GM12878 (cell line): ENCODE results near the gene IGLL5. TPM values are rescaled to one million over a fixed set of nuclear protein-coding genes. Genes with fewer than 3 reads are reported as not detected.

Experiments
- ATAC-seq: fragments of 200-7000 bp; cut with Tn5 transposase; 3 replicates; pipeline ENCODE4 v1.9.1; 2020; ENCODE audit warnings: mild to moderate bottlenecking, moderate library complexity
- BruUV-seq: library from RNA; stranded (reverse); fragments of 400-500 nt; replicated peaks from 2 replicates; lab custom pipeline; 2021; lab: Mats Ljungman, UMichigan
- CTCF ChIA-PET: fragments of 300-600 bp; sonication (Branson Sonifier 250); formaldehyde crosslinking; extraction: SDS; loops from one replicate; lab custom pipeline; 2021; ENCODE audit warnings: inconsistent platforms; lab: Yijun Ruan, JAX
- POLR2A ChIA-PET: fragments of 350-600 bp; formaldehyde crosslinking; extraction: SDS; loops from one replicate; lab custom pipeline; 2021; ENCODE audit warnings: inconsistent platforms; lab: Charles Lee
- RAD21 ChIA-PET: fragments of 300-600 bp; sonication (Branson Sonifier 250); formaldehyde crosslinking; loops from one replicate; lab custom pipeline; 2023; ENCODE audit warnings: antibody characterized with exemption; ENCODE audit not compliant: unreplicated experiment; lab: Charles Lee
- SMC1A ChIA-PET: fragments of 300-600 bp; sonication (Branson Sonifier 250); formaldehyde crosslinking; loops from one replicate; lab custom pipeline; 2023; ENCODE audit not compliant: unreplicated experiment, uncharacterized antibody; lab: Charles Lee
- DNase-seq: peaks from one replicate; pipeline ENCODE4 v3.0.0-alpha.2; 2011; ENCODE audit warnings: low read depth, low spot score
- FAIRE-seq: peaks from 3 replicates; lab custom pipeline; 2011; peaks lifted over from hg19 to GRCh38; lab: Jason Lieb, UNC
- H2AFZ ChIP-seq: 2 replicates; pipeline ENCODE4 v1.6.0; 2011; ENCODE audit warnings: low read depth, low read length, control low read depth; ENCODE audit not compliant: control insufficient read depth
- H3K27ac ChIP-seq: 2 replicates; pipeline ENCODE4 v1.5.1; 2011; ENCODE audit warnings: control low read depth; ENCODE audit not compliant: control insufficient read depth, insufficient read depth
- H3K27me3 ChIP-seq, 2 experiments: replicated peaks in 1 of 2; 2 replicates each; pipeline versions ENCODE4 v1.6.0 to v1.6.1; 2011; ENCODE audit warnings: low read length in 1 of 2; ENCODE audit not compliant: control insufficient read depth in 2 of 2, insufficient read depth in 2 of 2
- H3K36me3 ChIP-seq, 2 experiments: 2 replicates each; pipeline ENCODE4 v1.5.1; 2011; ENCODE audit warnings: low read length in 1 of 2; ENCODE audit not compliant: control insufficient read depth in 2 of 2, insufficient read depth in 2 of 2
- H3K4me1 ChIP-seq: 2 replicates; pipeline ENCODE4 v1.6.1; 2011; ENCODE audit warnings: mild to moderate bottlenecking, low read length, moderate library complexity, mixed read lengths; ENCODE audit not compliant: control insufficient read depth, insufficient read depth
- H3K4me2 ChIP-seq: 2 replicates; pipeline ENCODE4 v1.6.0; 2011; ENCODE audit warnings: control low read depth; ENCODE audit not compliant: control insufficient read depth, insufficient read depth
- H3K4me3 ChIP-seq: fragments of 200-600 bp; sonication (generic); 2 replicates; pipeline ENCODE4 v1.5.1; 2016
- H3K79me2 ChIP-seq: 2 replicates; pipeline ENCODE4 v1.6.0; 2011; ENCODE audit warnings: low read length; ENCODE audit not compliant: control insufficient read depth, insufficient read depth
- H3K9ac ChIP-seq: 2 replicates; pipeline ENCODE4 v1.8.0; 2011; ENCODE audit warnings: low read length, control low read depth, mixed read lengths; ENCODE audit not compliant: control insufficient read depth, insufficient read depth
- H3K9me3 ChIP-seq: replicated peaks from 3 replicates; pipeline ENCODE4 v1.5.1; 2011; ENCODE audit warnings: mild to moderate bottlenecking, low read length; ENCODE audit not compliant: control insufficient read depth, insufficient read depth
- H4K20me1 ChIP-seq: 2 replicates; pipeline ENCODE4 v1.6.0; 2011; ENCODE audit not compliant: control insufficient read depth, insufficient read depth
- MYC ChIP-seq: IDR thresholded peaks from 2 replicates; pipeline ENCODE4 v1.6.1; 2011; ENCODE audit warnings: mild to moderate bottlenecking, low read length, moderate library complexity, inconsistent platforms; ENCODE audit not compliant: insufficient read depth, insufficient replicate concordance, insufficient read length, severe bottlenecking
- POLR2AphosphoS2 ChIP-seq: IDR thresholded peaks from 2 replicates; pipeline ENCODE4 v1.6.1; 2011; ENCODE audit warnings: low read depth, mild to moderate bottlenecking, low read length, improper control_type of control experiment, moderate library complexity
- RELA ChIP-seq: fragments of 450-650 bp; IDR thresholded peaks from 2 replicates; pipeline ENCODE4 v1.8.0; 2014; ENCODE audit warnings: borderline replicate concordance; ENCODE audit not compliant: partially characterized antibody
- RUNX3 ChIP-seq: IDR thresholded peaks from 2 replicates; pipeline ENCODE4 v1.6.1; 2012; ENCODE audit warnings: low read length, inconsistent platforms
- SPI1 ChIP-seq: IDR thresholded peaks from 2 replicates; pipeline ENCODE4 v1.6.1; 2011; ENCODE audit warnings: low read depth, mild to moderate bottlenecking, low read length, moderate library complexity, borderline replicate concordance; ENCODE audit not compliant: insufficient read depth
- SUZ12 ChIP-seq: fragments of 200-600 bp; sonication (generic); IDR thresholded peaks from one replicate; pipeline ENCODE4 v1.6.1; 2018; ENCODE audit warnings: antibody characterized with exemption, mild to moderate bottlenecking; ENCODE audit not compliant: unreplicated experiment
- WGBS: methylation state at CpG from one replicate; pipeline ENCODE4 v1.1.6; 2016; ENCODE audit warnings: low lambda C conversion rate; ENCODE audit not compliant: insufficient replicate concordance, insufficient coverage; ENCODE audit errors: missing lambda C conversion rate; 5-methylcytosine and 5-hydroxymethylcytosine counted together
- in situ Hi-C: fragments of 300-500 bp; cut with MboI; formaldehyde crosslinking; loops from 9 replicates; pipeline ENCODE4 v1.14.3; 2018; ENCODE audit warnings: mixed read lengths
- intact Hi-C: fragments of 100-400 bp; cut with micrococcal nuclease; formaldehyde crosslinking; loops from one replicate; pipeline ENCODE4 v1.14.2; 2022; ENCODE audit not compliant: unreplicated experiment
- polyA plus RNA-seq, 11 experiments: library from polyadenylated mRNA; depleted of rRNA in 4 of 11; unstranded in 6 of 11; stranded (reverse) in 5 of 11; fragments of >200 nt; fragmentation: Nextera tagmentation in 4 of 11; fragmentation: Illumina TruSeq in 1 of 11; extraction: Ambion mirVana in 4 of 11; extraction: Trizol in 1 of 11; gene quantifications; 1 replicate in 1 of 11; 2 replicates in 10 of 11; pipeline versions ENCODE4 v1.2.1 to v1.2.3, GENCODE V29; 2011 to 2016; ENCODE audit warnings: inconsistent platforms in 2 of 11, missing spikeins in 2 of 11, low read depth in 1 of 11
- total RNA-seq, 4 experiments: library from RNA; depleted of rRNA in 3 of 4; stranded (reverse); fragments of >200 nt in 3 of 4; fragmentation: Illumina TruSeq in 1 of 4; extraction: Trizol in 1 of 4; gene quantifications; 2 replicates each; pipeline versions ENCODE4 v1.2.1 to v1.2.3, GENCODE V29; 2013 to 2021
- TF ChIP-seq, protein P1 (sequence below): fragments of 450-650 bp; IDR thresholded peaks from 2 replicates; pipeline ENCODE4 v1.6.1; 2017; ENCODE audit warnings: mild to moderate bottlenecking, low read depth, inconsistent platforms; ENCODE audit not compliant: poor library complexity, severe bottlenecking
- TF ChIP-seq, protein P2 (sequence below): fragments of 450-650 bp; IDR thresholded peaks from 2 replicates; pipeline ENCODE4 v1.6.1; 2016; ENCODE audit warnings: mild to moderate bottlenecking, moderate library complexity, borderline replicate concordance

Gene IGLL5
- total and polyA plus RNA-seq, 10 of the 15 experiments (the other 5 are each of a cell fraction or from before 2014, with no cell fraction given) = not detected

DNA sequence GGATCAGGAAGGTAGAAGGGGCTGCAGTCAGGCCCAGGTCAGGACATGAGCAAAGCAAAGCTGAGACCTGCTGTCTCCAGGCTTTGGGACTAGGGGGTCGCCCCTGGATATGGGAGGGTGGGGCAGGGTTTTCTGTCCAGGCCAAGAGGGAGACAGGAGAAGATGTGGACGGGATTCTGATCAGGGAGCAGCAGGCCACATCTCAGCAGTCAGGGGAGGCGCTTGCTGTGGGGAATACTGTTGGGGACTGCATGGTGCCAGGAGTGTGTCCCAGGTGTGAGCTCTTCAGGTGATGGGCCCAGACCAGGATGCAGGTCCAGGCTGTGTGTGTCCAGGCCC, 29.3 kb downstream of the IGLL5 start:
- SMC1A ChIA-PET = interaction anchor here (1.4 kb wide), 2 partner anchors 12 to 19 kb away, joined by 3 to 4 read pairs; no protein-coding TSS in a partner anchor
- FAIRE-seq = no peak
- no peak overlapping the region for H2AFZ ChIP-seq
- TF ChIP-seq SUZ12 = no peak
- 57% methylated on average over 3 of the region's 3 CpGs for WGBS
- H3K9ac ChIP-seq = no peak overlapping the region
- H3K27ac ChIP-seq = no peak overlapping the region
- intact Hi-C loops (no loop called here), in situ Hi-C loops (loop anchor here (10.0 to 25.0 kb wide), 2 partner anchors 562 to 1205 kb away; no protein-coding TSS in a partner anchor)
- H3K9me3 ChIP-seq = no peaks in the 10 kb centered on the region
- H3K27me3 ChIP-seq = no peaks in the 10 kb centered on the region
- no peaks in the 10 kb centered on the region for H3K79me2 ChIP-seq
- no peak for ATAC-seq
- POLR2A ChIA-PET = interaction anchor here (0.5 to 1.1 kb wide), 2 partner anchors 24 to 931 kb away, joined by 3 to 5 read pairs; no protein-coding TSS in a partner anchor
- H3K4me2 ChIP-seq = no peak overlapping the region
- H3K4me3 ChIP-seq = no peak overlapping the region
- H3K36me3 ChIP-seq = no peaks in the 10 kb centered on the region
- no peak for DNase-seq
- RAD21 ChIA-PET = no interaction called here
- peaks cover 14% of the 10 kb centered on the region for H3K4me1 ChIP-seq
- no TSS peak for BruUV-seq
- H4K20me1 ChIP-seq = no peaks in the 10 kb centered on the region
- CTCF ChIA-PET = interaction anchor here (1.4 kb wide), 1 partner anchor 11 kb away, joined by 5 read pairs; no protein-coding TSS in a partner anchor

DNA sequence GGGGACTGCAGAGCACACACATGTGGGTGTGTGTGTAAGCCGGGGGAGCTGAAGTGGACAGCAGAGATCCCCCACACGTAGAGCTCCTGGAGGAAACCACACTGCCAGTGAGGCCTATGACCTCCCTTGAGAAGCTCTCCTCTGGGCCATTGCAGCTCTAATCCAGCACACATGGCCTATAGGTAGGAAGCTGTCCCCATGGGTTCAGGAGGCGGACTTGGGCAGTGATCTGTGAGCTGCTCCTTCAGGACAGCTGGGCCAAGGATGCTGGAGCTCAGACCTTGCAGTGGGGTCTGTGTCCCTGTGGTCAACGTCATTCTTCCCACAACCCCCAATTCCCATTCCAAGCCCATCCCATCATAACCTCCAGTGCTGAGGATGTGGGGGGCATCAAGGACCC, 29.8 kb downstream of the IGLL5 start:
- DNase-seq (no peak), ATAC-seq (no peak), FAIRE-seq (no peak)
- no peaks in the 10 kb centered on the region for H3K9me3 ChIP-seq
- in situ Hi-C loops (loop anchor here (10.0 to 25.0 kb wide), 2 partner anchors 563 to 1205 kb away; no protein-coding TSS in a partner anchor), intact Hi-C loops (no loop called here)
- ChIA-PET RAD21 (no interaction called here), SMC1A (interaction anchor here (1.4 kb wide), 2 partner anchors 11 to 18 kb away, joined by 3 to 4 read pairs; no protein-coding TSS in a partner anchor), POLR2A (interaction anchor here (0.5 kb wide), 1 partner anchor 932 kb away, joined by 5 read pairs; no protein-coding TSS in a partner anchor), CTCF (interaction anchor here (1.4 kb wide), 1 partner anchor 11 kb away, joined by 5 read pairs; no protein-coding TSS in a partner anchor)
- H3K9ac ChIP-seq = no peak overlapping the region
- no TSS peak for BruUV-seq
- peaks cover 14% of the 10 kb centered on the region for H3K4me1 ChIP-seq
- 85% methylated on average over 4 of the region's 4 CpGs for WGBS
- no peak overlapping the region for H2AFZ ChIP-seq
- no peaks in the 10 kb centered on the region for H3K36me3 ChIP-seq
- H3K79me2 ChIP-seq = no peaks in the 10 kb centered on the region
- no peaks in the 10 kb centered on the region for H3K27me3 ChIP-seq
- no peak overlapping the region for H3K27ac ChIP-seq
- H3K4me3 ChIP-seq = no peak overlapping the region
- no peak overlapping the region for H3K4me2 ChIP-seq
- H4K20me1 ChIP-seq = no peaks in the 10 kb centered on the region
- TF ChIP-seq, protein P1, sequence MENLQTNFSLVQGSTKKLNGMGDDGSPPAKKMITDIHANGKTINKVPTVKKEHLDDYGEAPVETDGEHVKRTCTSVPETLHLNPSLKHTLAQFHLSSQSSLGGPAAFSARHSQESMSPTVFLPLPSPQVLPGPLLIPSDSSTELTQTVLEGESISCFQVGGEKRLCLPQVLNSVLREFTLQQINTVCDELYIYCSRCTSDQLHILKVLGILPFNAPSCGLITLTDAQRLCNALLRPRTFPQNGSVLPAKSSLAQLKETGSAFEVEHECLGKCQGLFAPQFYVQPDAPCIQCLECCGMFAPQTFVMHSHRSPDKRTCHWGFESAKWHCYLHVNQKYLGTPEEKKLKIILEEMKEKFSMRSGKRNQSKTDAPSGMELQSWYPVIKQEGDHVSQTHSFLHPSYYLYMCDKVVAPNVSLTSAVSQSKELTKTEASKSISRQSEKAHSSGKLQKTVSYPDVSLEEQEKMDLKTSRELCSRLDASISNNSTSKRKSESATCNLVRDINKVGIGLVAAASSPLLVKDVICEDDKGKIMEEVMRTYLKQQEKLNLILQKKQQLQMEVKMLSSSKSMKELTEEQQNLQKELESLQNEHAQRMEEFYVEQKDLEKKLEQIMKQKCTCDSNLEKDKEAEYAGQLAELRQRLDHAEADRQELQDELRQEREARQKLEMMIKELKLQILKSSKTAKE = no peak
- no peak for TF ChIP-seq RUNX3
- TF ChIP-seq RELA = no peak
- TF ChIP-seq MYC = no peak
- TF ChIP-seq, protein P2, sequence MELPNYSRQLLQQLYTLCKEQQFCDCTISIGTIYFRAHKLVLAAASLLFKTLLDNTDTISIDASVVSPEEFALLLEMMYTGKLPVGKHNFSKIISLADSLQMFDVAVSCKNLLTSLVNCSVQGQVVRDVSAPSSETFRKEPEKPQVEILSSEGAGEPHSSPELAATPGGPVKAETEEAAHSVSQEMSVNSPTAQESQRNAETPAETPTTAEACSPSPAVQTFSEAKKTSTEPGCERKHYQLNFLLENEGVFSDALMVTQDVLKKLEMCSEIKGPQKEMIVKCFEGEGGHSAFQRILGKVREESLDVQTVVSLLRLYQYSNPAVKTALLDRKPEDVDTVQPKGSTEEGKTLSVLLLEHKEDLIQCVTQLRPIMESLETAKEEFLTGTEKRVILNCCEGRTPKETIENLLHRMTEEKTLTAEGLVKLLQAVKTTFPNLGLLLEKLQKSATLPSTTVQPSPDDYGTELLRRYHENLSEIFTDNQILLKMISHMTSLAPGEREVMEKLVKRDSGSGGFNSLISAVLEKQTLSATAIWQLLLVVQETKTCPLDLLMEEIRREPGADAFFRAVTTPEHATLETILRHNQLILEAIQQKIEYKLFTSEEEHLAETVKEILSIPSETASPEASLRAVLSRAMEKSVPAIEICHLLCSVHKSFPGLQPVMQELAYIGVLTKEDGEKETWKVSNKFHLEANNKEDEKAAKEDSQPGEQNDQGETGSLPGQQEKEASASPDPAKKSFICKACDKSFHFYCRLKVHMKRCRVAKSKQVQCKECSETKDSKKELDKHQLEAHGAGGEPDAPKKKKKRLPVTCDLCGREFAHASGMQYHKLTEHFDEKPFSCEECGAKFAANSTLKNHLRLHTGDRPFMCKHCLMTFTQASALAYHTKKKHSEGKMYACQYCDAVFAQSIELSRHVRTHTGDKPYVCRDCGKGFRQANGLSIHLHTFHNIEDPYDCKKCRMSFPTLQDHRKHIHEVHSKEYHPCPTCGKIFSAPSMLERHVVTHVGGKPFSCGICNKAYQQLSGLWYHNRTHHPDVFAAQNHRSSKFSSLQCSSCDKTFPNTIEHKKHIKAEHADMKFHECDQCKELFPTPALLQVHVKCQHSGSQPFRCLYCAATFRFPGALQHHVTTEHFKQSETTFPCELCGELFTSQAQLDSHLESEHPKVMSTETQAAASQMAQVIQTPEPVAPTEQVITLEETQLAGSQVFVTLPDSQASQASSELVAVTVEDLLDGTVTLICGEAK = no peak
- no peak for TF ChIP-seq SPI1
- TF ChIP-seq POLR2AphosphoS2 = no peak
